Suppressor macrophage (primary cell): ENCODE data around the gene STX1B.
"Not testable (repeated sequence)": the region's sequence is repeated elsewhere in the genome, so short reads cannot be mapped to it uniquely, and the experiment has no call there.

Experiments used
- DNase-seq, 4 experiments: peaks; one replicate each; pipeline ENCODE4 v3.0.0-alpha.2; 2020 to 2022

STX1B gene

GRCh38 chr16:30951750-30952149 is 58.7 kb downstream of the STX1B start:
- no peak for DNase-seq

- DNase-seq = no peak
These were observed 59.2 kb downstream of the STX1B start for GRCh38 chr16:30951193-30951592.

GRCh38 chr16:30950516-30951065 is 59.8 kb downstream of the STX1B start:
- DNase-seq = no peak

- DNase-seq = peak; percentile 77 to 91 (median 88)
These were observed 60.6 kb downstream of the STX1B start for GRCh38 chr16:30949650-30950515.

GRCh38 chr16:30948667-30949649 is 61.5 kb downstream of the STX1B start, which contains the start of gene ORAI3:
ORAI3 (plus strand) TSS chr16:30949068; CDS start chr16:30949290, 222 bp downstream.
- DNase-seq = peak; percentile 84 to 93 (median 91)

- DNase-seq = peak; percentile 67 to 79 (median 74)
These were observed 62.4 kb downstream of the STX1B start for GRCh38 chr16:30947859-30948666.

GRCh38 chr16:30947541-30947858 is 62.9 kb downstream of the STX1B start:
- no peak for DNase-seq

GRCh38 chr16:30946671-30947540 is 63.5 kb downstream of the STX1B start:
- DNase-seq = no peak

- DNase-seq = no peak
These were observed 66.1 kb downstream of the STX1B start for GRCh38 chr16:30944352-30944751.

GRCh38 chr16:30942426-30942806 is 68.0 kb downstream of the STX1B start:
- DNase-seq = no peak

GRCh38 chr16:30941600-30942425 is 68.6 kb downstream of the STX1B start:
- DNase-seq = peak; percentile 82 to 91 (median 88)

- not testable (repeated sequence) for DNase-seq
These were observed 70.9 kb downstream of the STX1B start for GRCh38 chr16:30939571-30939970.
